H1 (cell line): ENCODE measurements around the gene NPTN. TPM values are rescaled to one million over a fixed set of nuclear protein-coding genes. Genes with fewer than 3 reads are reported as not detected.

Experiments
- CTCF ChIP-seq, 3 experiments: IDR thresholded peaks; 1 replicate in 2 of 3; 2 replicates in 1 of 3; pipeline versions ENCODE4 v1.5.1 to v1.6.1; 2011; ENCODE audit warnings: low read length in 3 of 3, mild to moderate bottlenecking in 3 of 3, inconsistent platforms in 2 of 3, low read depth in 1 of 3, moderate library complexity in 1 of 3; ENCODE audit not compliant: insufficient read depth in 1 of 3; ENCODE audit errors: control extremely low read depth in 1 of 3
- polyA plus RNA-seq, 7 experiments: library from polyadenylated mRNA; depleted of rRNA in 3 of 7; stranded (reverse) in 5 of 7; unstranded in 2 of 7; fragments of >200 nt in 5 of 7; fragments of 200-250 nt in 2 of 7; gene quantifications; 1 replicate in 5 of 7; 2 replicates in 1 of 7; 4 replicates in 1 of 7; pipeline versions ENCODE4 v1.2.1 to v1.2.3, GENCODE V29; 2011 to 2013; ENCODE audit warnings: missing spikeins in 2 of 7, mixed read lengths in 2 of 7
- total RNA-seq: library from RNA; stranded (reverse); fragmentation: NEBNext Ultra II Directional; extraction: Animal tissue kit (Norgen Biotek cat#: 25700); gene quantifications from 2 replicates; pipeline ENCODE4 v1.2.1, GENCODE V29; 2021

The NPTN gene
- total and polyA plus RNA-seq, 2 of the 8 experiments (the other 6 are each of a cell fraction or from before 2014, with no cell fraction given) = 67.0 to 113 TPM

DNA sequence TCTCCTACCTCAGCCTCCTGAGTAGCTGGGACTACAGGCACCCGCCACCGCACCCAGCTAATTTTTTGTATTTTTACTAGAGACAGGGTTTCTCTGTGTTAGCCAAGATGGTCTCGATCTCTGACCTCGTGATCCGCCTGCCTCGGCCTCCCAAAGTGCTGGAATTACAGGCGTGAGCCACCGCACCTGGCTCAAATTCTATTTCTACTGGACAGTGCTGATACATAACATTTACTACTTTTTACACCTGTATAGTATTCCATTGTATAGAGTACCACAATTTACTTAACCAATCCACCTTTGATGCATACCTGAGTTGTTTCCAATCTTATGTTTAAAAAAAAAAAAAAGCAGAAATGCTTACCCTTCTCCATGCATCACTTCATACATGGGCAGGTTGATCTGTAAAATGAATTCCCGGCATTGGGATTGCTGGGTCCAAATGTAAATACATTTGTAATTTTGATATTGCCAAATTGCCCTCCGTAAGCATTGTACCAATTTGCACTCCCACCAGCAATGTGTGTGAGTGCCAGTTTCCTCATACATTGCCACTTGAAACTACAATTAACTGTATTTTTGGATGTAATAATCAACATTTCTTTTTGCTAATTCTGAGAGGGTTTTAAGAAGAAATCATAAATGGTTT lies 94.5 kb downstream of the NPTN start (continued):
- TF ChIP-seq CTCF (IDR thresholded peaks at IDR 0.05; ENCODE audit: control extremely low read depth in 1 of 3, insufficient read depth in 1 of 3, low read depth in 1 of 3, low read length in 3 of 3) = no peak
- TF ChIP-seq, all 59 proteins: peak for 0
